ENCODE measurements around the gene RTTN. TPM values are rescaled to one million over a fixed set of nuclear protein-coding genes. Genes with fewer than 3 reads are reported as not detected.

Gene RTTN
- polyA plus RNA-seq, 2 of the 4 experiments (the other 2 are of a cell fraction) = 8.4 to 24.6 TPM

GRCh38 chr18:70246061-70246466 is 40.6 kb upstream of the RTTN start:
- FAIRE-seq = no peak
- ChIA-PET CTCF (interaction anchor here (0.7 kb wide), 2 partner anchors 46 to 55 kb away, joined by 3 to 4 read pairs; no protein-coding TSS in a partner anchor), POLR2A (interaction anchor here (0.6 kb wide), 1 partner anchor 176 kb away, joined by 3 read pairs; no protein-coding TSS in a partner anchor)
- no peak for TF ChIP-seq CEBPB (IDR thresholded peaks at IDR 0.05)
- no peak for TF ChIP-seq KDM5A (IDR thresholded peaks at IDR 0.05)
- no peak for TF ChIP-seq HOXB5 (CRISPR knock-in tag; IDR thresholded peaks at IDR 0.05)
- TF ChIP-seq CHD2 (IDR thresholded peaks at IDR 0.05; ENCODE audit: low read length, partially characterized antibody) = no peak
- no peak for TF ChIP-seq EHMT2 (IDR thresholded peaks at IDR 0.05; ENCODE audit: low read depth)
- no peak for TF ChIP-seq NPAS2 (CRISPR knock-in tag; IDR thresholded peaks at IDR 0.05; ENCODE audit: borderline replicate concordance)
- no peak for TF ChIP-seq CBX8 (IDR thresholded peaks at IDR 0.05)
- TF ChIP-seq PHF8 (IDR thresholded peaks at IDR 0.05; ENCODE audit: borderline replicate concordance, low read depth) = no peak
- no peaks in the 10 kb centered on the region; the same call in 2 of the 3 replicates for H3K9me3 ChIP-seq
- no peak for ATAC-seq
- WGBS (ENCODE audit: missing lambda C conversion rate) = 43% methylated on average over 4 of the region's 4 CpGs
- no peak overlapping the region for H3K4me3 ChIP-seq
- peaks cover 41% of the 10 kb centered on the region for H3K4me1 ChIP-seq
- no peak for DNase-seq (ENCODE audit: low read depth in 1 of 2, low spot score in 1 of 2)
- H3K4me2 ChIP-seq = peak overlapping the region; percentile 39
- H3K27ac ChIP-seq = peak overlapping the region; percentile 77 to 91

GRCh38 chr18:70243131-70243929 is 37.8 kb upstream of the RTTN start:
- DNase-seq (ENCODE audit: low read depth in 1 of 2, low spot score in 1 of 2) = peak; percentile 41 to 94
- ATAC-seq = peak; percentile 96 to 97
- CTCF ChIA-PET = no interaction called here
- TF ChIP-seq GATA3 (IDR thresholded peaks at IDR 0.05; ENCODE audit: borderline replicate concordance) (peak; percentile 31; the same call in 1 of the 2 replicates), ZC3H11A (IDR thresholded peaks at IDR 0.05) (no peak), HOXB13 (CRISPR knock-in tag; IDR thresholded peaks at IDR 0.05; ENCODE audit: low read depth) (no peak), FOSL2 (IDR thresholded peaks at IDR 0.05) (no peak), FOSL2 (CRISPR knock-in tag; IDR thresholded peaks at IDR 0.05) (peak; percentile 52; the same call in 1 of the 2 replicates), HEYL (CRISPR knock-in tag; IDR thresholded peaks at IDR 0.05) (no peak), REST (IDR thresholded peaks at IDR 0.05) (no peak), BCL3 (IDR thresholded peaks at IDR 0.05) (no peak), CEBPB (IDR thresholded peaks at IDR 0.05) (peak in 1 of 2 experiments; percentile 39; a peak in 2 of 4 replicates), NPAS2 (CRISPR knock-in tag; IDR thresholded peaks at IDR 0.05; ENCODE audit: borderline replicate concordance) (no peak), CBX8 (IDR thresholded peaks at IDR 0.05) (no peak), SMC3 (IDR thresholded peaks at IDR 0.05) (no peak), HDAC2 (IDR thresholded peaks at IDR 0.05) (no peak), JUNB (IDR thresholded peaks at IDR 0.05) (no peak), RAD21 (conservative IDR thresholded peaks at IDR 0.05 in 1 of 2, IDR thresholded peaks at IDR 0.05 in 1 of 2) (no peak), PHF8 (IDR thresholded peaks at IDR 0.05; ENCODE audit: borderline replicate concordance, low read depth) (no peak), JUN (IDR thresholded peaks at IDR 0.05) (peak in 1 of 2 experiments; percentile 23; a peak in 1 of 5 replicates), EHMT2 (IDR thresholded peaks at IDR 0.05; ENCODE audit: low read depth) (no peak), ESRRA (IDR thresholded peaks at IDR 0.05; ENCODE audit: borderline replicate concordance, low read length) (no peak), POLR2AphosphoS2 (conservative IDR thresholded peaks at IDR 0.05; ENCODE audit: low read length) (no peak), MAX (IDR thresholded peaks at IDR 0.05) (peak; percentile 64), CBX2 (IDR thresholded peaks at IDR 0.05; ENCODE audit: borderline replicate concordance, low read depth) (no peak), ZFP36 (IDR thresholded peaks at IDR 0.05; ENCODE audit: borderline replicate concordance, partially characterized antibody) (no peak), TFCP2L1 (CRISPR knock-in tag; IDR thresholded peaks at IDR 0.05) (0 out of 2 replicates have a peak, but pooled peaks have one; percentile 53), USF2 (IDR thresholded peaks at IDR 0.05) (no peak), ATOH8 (CRISPR knock-in tag; IDR thresholded peaks at IDR 0.05; ENCODE audit: low read depth) (no peak), SREBF2 (IDR thresholded peaks at IDR 0.05) (no peak), POLR2A (IDR thresholded peaks at IDR 0.05; ENCODE audit: low read length) (no peak)
- WGBS (ENCODE audit: missing lambda C conversion rate) = 2% methylated on average over 13 of the region's 13 CpGs
- peak; percentile 36 for FAIRE-seq
- peak overlapping the region; percentile 99 for H3K4me2 ChIP-seq
- H3K9me3 ChIP-seq = no peaks in the 10 kb centered on the region; the same call in 2 of the 3 replicates
- H3K4me3 ChIP-seq = peak overlapping the region; percentile 44
- H3K4me1 ChIP-seq = peaks cover 38% of the 10 kb centered on the region
- H3K27ac ChIP-seq = peak overlapping the region; percentile 85 to 91
- POLR2A ChIA-PET = no interaction called here

Measured in A549 (cell line).